NCI-H1930 (cell line): Measurements from ENCODE around the gene KCTD16.

Experiments used
- DNase-seq, 2 experiments: peaks; one replicate each; lab custom pipeline; 2025; lab: John Stamatoyannopoulos, UW

Gene KCTD16

DNA sequence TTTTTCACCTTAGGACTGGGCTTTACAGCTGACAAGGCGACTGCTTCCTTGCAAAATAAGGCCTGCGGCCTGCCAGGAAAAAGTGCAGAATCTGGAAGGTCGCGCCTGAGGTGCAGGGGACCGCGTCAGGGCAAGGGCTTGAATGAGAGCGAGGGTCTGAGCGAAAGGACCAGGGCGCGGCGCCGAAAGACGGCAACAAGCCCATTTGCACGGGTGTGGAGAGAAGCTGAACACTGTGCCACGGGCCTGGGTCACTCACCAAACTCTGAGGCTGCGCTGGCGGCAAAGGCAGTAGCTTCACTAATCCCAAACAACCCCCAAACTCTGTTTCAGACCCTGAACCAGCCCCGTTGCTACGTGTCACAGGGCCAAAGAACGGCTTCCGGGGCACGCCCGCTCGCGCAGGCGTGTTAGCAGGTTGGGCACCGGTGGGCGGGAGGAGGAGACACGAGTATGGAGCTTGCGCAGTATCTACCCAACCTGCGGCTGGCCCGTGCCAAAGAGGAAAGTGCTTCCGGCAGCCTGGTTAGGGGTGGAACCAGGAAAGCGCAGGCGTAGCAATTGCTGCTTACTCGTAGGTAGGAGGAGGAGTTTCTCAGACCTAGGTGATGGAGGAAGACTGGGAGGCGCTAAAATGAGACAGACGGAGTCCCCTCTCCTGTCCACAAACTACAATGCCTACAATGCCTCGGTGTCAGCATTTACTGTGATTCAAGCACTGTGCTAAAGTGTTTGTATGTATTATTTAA is at the start of gene KCTD16, which contains the start of gene YIPF5:
KCTD16 (plus strand) TSS at position 598 of the 749 bp plus-strand sequence.
YIPF5 (minus strand) TSS at position 384 of the 749 bp plus-strand sequence. CDS start 704 bp downstream, outside the sequence.
- DNase-seq: peak; percentile 88 to 89

DNA sequence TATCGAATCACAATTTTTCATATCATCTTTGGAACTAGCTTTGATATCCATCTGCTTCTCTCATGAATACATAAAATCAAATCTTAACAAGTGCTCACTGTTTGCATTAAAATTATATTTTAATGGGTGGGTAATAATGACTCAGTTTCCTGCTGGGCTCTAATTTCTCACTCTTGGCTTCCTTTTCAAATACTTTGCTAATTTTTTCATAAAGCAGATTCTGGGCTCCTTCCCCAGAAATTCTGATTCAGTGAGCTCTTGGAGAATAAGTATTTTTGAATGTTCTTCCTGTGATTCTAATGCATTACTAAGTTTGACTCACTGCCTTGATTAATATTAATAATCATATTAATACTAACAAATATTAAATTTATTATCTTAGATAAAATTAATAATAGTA is 49.1 kb upstream of the KCTD16 start:
- DNase-seq: no peak

DNA sequence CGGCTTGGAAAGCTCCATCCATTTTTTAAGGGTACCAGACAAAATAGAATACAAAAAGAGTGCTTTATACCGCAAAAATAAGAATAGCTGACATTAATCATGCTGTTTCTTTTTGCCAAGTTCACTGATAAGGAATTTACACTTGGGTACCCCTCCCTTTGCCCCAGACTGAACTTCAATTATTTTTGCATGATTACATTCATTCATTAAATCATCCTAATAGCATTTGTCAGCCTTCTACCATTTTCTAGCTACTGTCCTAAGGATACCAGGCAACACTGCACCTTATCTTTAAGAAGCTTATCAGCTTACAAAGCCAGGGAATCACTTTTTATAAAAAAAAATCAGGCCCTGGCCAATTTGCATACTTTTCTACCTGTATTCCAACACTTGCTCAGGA is 48.6 kb upstream of the KCTD16 start:
- no peak for DNase-seq

DNA sequence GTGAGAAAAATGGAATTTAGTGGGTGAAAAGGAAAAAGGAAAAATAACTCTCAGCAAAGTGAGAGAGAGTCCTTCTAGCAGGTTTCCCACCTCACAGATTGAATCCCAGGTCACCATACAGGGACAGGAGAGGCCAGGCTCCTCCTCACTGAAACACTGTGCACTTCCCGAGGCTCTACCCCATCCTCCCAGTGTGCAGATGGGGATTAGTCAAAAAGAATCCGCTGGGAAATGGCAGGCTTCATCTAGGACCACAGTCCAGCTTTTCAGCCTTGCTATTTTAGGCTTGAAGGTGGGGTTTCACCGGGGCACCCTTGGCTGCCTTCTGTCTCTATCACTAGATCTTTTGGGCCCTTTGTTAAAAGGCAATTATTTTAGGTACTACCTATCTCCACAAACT is 48.0 kb upstream of the KCTD16 start:
- DNase-seq: no peak

DNA sequence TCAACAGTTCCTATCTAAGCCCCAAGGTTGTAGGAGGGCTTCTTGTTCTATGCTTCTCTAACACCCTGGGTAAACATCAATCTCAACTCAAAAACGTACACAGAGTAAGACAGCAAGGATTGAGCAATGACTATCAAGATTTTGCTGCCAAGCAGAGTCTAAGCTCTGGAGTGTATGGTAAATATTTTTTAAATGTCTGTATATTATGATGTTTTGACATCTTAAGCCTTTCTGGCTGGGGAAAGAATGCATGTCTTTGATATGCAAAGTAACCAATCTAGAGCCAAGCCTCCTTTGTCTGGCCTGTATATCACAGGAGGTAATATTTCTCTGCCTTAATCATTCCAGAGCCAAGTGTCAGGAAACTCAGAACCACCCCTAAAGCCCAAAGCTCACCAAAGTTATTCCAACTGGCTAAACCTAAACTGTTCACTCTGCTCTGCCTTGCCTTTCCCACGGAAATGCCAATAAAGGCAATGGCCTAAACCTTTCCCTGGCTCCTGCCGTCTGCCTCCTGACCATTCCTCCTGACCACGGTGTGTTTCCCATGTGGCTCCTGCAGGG is 45.4 kb upstream of the KCTD16 start:
- DNase-seq: no peak

DNA sequence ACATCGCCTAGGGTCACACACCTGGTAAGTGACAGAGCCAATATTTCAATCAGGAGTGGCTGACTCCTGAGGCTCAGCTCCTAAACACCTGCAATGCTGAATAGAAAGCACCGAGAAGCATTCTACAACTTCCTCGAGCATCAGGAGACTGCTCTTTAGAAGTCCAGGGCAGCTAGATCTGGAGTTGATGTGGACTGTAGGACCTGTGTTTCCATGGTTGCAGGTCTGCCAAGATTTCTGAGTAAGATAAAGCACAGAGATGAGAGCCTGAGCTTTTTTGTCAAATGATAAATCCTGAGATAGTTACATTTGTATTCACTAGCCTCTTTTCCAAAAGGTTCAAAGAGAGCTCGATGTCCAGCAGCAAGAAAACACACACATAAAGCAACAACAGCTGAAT is 44.0 kb upstream of the KCTD16 start:
- DNase-seq: no peak

DNA sequence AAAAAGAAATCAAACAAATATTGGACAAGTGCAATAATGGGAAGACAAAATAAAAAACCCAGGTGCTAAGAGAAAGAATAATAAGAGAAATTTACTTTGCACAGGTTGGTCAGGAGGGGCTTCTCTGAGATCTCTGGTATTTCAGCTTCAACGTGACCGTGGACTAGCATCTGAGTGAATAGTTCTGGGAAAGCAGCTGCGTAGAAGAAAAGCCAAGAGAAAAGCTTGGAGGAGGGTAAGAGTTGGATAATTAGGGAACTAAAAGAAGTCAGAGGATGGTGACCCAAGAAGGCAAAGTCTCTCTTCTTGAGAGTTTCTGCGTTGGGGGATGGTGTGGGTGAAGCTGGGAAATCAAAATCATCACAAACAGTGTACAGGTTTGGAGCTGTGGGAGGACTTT is 41.8 kb upstream of the KCTD16 start:
- no peak for DNase-seq

DNA sequence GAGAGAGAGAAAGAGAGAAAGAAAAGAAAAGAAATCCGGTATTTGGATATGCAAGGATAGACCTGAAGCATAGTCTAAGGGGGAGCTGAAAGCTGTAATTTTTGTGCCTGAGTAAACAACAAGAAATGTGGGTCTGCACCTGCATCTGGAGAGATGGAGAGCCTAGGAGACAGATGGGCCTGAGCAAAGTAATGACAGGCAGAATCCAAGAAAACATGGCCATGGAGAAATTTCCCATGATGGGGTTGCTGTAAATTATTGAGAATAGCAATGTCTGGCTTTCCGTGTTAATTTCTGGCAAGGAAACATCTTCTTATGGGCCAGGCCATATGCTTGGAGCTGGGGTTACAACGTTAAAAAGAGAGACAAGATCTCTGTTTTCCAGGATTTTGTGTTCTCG is 40.4 kb upstream of the KCTD16 start:
- no peak for DNase-seq

DNA sequence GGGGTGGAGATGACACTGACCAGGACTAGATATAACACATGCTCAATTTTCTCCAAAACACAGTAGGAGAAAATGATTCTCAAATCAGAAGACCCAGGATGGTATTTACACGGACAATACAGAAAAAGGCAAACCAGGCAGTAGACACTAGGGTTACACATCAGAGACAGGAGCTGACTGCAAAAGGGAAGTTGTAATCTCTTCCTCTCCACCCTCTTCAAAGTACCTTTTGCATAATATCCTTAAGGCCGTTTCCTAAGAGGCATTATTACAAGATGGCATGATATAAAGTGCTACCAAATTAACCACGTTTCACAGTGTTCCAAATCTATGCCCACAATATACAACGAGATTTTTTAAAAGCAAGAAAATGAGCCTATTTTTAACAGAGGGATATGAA is 39.4 kb upstream of the KCTD16 start:
- no peak for DNase-seq

DNA sequence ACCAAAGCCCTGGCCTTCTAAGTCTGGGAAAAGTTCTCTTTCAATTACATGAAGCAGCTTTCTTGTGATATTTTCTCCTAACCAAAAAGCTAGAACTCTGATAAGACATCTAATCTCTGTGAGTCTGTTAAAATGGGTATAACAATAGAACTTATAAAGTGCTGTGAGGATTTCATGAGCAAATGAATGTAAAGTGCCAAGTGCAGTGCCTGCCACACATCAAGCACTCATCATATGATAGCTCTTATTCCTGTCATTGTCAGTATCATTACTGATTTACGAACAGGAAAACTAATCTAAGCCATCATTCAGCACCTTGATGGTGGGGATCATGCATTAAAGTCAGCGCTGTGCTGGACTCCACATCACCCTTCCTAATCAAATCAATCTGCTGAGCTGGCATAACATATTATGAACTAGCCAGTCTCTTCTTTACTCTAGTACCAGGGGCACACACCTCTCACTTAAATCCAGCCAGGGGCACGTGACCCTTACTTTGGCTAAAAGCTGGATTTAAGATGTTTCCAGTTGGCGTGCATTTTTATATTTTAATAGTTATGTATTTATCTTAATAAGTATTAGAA is 37.5 kb upstream of the KCTD16 start:
- DNase-seq: no peak

DNA sequence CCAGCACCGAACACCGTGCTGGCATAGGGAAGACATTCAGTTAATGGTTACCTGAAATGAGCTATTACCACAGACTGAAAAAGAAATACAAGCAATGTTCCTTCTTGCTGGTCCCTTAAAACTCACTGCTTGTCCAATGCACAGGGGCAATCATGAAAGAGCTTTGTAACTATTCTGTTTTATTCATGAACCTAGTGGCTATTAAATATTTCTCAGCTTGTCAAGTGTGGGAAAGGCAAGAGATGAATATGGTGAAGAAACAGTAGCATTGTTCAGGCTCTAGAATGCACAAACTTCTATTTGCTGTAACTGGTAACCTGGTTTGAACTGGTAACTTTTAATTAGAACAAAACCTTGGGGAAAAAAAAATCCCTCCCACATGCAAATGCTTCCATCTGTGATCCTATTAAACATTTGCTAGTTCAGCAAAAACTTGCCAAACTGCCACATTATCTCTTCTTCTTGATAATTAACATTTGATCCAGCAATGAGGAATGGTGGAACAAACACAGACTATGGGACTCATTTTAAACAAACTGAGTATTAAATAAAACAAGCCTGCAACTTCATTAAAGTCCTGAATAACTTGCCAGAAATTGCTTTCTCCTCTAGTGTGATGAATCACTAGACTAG is 36.4 kb upstream of the KCTD16 start:
- DNase-seq: no peak

DNA sequence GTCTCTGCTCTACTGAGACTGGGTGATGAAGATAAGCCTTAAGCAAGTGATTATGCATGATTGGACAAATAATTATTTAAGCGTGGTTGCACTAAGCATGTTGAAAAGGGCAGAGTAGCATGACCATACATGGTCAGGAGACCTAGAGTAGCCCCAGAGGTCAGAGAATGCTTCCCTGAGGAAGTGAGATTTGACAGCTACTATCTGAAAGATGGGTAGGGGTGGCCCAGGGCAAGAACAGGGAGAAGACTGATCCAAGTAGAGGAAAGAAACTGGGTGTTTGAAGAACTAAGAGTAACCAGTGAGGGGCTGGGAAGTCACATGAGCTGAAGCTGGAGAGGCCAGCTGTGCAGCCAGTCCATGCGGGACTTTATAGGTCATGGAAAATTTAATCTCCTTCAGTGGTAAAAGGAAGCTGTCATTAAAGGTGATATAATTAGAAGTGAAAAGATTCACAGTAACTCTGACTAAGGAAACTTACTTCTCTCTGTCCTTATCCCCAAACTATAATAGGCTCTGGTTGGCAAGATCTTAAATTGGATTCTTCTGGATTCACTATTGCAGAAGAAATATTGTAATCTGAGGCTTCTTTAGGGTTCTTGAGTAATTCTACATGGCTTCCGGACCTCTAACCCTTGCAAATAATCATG is 35.4 kb upstream of the KCTD16 start:
- no peak for DNase-seq

DNA sequence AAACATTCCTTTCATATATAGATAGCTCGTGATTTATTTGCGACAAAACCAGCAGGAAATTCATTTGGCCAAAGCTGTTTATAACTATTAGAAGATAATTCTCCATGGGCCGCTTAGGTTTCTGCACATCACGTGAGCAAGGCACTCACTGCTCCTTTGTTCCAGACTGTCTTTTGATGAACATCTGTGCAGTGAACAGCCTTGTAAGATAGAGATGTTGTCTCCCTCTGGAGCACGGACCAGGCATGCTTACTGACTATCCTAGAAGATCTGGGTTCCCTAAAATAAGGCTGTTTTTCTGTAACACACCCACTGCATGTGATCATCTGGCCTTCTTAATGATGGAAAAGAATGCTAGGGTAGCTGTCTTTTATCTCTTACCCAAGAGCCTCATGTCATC is 31.1 kb upstream of the KCTD16 start:
- no peak for DNase-seq

DNA sequence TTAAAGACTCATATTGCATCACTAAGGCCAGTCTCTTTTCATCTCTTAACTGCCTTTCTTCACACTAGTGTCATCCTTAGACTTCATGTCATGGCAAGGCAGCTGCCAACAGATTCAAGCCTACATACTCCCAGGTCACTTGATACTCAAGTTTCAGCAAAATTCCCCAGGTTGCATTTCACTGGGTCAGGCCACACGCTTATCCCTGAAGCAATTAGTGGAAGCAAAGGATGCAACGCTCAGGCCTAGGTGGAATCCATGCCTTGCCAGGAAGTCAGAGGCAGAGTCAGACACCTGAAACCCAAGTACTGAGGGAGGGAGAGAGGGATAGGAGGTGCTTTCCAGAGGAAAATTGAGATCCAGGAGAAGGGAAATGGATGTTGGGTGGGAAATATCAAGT is 29.1 kb upstream of the KCTD16 start:
- DNase-seq: no peak

DNA sequence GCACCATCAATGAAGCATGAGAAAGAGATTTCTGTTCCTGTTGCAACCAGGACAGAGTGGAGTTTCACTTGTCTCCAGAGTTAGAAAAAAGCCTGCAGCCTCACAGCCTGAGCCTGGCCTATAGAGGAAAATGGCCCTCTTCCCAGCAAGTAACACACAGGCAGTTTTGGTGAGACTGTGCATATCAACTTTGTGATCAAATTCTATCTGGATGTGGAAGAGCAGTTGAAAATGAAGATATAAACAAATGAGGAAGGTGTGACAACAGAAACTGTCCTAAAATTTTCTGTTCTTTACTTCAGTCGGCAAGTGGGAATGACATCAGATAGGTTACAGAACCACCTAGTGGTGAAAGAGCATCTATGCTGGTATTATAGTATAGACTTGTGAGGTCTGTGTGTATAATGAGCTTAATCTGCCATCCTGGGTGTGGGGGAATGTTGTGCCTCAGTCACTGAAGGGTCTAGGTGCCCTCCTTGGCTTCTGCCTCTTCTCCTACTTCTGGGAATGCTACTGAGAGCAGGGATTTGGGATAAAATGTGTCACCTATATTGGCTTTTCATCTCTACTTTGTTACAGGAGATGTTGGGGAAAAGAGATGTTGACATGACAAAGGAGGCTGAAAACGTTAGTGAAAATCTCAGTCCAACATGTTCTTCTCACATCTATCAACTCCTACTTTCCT is 28.4 kb upstream of the KCTD16 start:
- DNase-seq: no peak

DNA sequence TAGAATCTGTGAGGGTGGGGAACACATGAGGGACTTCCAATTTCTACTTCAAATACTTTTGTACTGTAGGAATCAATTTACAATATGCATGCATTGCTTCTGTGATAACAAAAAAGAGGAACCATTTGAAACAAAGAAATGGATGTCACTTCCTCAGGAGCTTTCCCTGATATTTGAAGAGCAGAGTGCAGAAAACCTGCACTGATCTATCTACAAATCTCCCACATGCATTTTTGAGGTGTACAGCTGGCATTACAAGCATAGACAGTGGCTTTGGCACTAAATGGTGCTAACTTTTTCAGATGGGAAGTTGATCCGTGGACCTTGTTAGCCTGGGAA is 27.9 kb upstream of the KCTD16 start:
- DNase-seq: no peak

DNA sequence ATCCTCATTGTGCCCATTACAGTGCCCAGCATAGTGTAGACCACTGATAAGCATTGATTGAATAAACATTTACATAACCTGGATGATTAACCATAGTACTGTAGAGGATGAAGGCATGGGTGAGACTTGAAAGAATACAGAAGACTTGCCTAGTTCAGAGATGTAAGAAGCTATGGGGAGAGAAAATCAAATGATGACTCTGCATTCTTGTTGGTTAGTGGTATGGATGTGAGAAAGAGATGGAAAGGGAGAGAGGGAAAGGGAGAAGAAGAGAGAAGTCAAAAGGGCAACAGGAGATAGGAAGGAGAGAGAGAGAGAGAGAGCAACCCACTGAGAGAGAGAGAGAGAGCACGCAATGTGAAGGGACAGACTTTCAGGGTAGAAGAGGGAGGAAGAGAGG is 27.0 kb upstream of the KCTD16 start:
- no peak for DNase-seq

DNA sequence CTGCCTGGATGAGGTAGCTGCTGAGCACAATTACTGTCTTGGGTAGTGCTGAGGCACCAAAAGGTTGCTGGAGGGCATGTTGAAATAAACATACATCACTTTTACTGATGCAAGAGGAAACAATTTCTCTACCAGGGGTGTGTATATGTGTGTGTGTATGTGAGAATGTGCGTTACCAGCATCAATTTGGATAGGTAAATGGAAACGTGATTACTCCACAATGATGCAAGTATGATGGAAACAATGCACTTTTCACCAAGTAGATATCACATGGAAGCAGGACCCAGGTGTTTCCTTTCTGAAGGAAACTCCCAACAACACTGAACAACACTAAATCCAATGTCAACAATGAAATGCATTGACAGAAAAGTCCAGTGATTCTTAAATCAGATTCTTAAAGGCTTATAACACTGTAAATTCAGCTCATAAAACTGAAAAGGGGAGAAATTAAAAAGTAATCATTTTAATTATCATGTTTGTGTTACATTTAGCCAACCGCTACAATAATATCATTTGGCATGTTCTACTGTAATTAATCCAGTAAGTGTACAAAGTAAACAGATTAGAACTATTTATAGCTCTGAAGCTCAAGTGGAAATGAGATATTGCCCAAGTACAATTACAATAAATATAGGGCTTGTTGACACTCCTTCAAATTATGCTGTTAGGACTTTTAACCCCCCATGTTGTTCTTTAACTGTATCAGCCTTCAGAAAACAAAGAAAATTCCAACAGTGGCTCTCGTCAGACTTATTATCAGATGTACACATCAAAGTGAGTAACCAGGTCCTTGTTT is 25.5 kb upstream of the KCTD16 start:
- peak in 1 of 2 experiments; percentile 1 for DNase-seq

DNA sequence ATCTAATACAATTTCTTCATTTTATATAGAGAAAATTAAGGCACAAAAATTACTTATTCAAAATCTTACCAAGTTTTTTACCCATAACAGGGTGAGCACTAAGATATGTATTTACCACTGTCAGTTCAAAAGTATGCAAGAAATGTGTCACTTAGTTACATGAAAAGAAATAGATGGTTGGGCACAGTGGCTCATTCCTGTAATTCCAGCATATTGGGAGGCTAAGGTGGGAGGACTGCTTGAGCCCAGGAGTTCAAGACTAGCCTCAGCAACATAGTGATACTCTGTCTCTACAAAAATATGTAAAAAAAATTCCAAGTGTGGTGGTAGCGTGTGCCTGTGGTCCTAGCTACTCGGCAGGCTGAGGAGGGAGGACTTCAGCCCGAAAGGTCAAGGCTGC is 19.6 kb upstream of the KCTD16 start:
- no peak for DNase-seq

DNA sequence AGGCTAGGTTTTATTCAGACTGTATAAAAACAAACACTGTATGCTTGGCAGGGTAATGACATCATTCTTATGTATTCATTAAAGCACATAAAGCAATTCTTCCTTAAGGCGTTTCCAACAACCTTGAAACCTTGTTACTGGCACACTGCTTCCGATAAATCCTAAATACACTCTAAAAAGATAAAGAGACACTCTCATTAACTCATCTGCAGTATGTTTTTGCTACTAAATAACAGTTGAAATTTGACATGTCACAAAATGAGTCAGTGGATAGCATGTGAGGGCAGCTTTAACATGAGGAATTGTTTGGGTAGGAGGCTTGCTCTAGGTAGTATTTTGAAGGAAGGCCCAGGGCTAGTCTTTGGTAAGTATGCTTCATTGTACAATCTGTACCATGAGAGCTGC is 13.9 kb upstream of the KCTD16 start:
- no peak for DNase-seq

DNA sequence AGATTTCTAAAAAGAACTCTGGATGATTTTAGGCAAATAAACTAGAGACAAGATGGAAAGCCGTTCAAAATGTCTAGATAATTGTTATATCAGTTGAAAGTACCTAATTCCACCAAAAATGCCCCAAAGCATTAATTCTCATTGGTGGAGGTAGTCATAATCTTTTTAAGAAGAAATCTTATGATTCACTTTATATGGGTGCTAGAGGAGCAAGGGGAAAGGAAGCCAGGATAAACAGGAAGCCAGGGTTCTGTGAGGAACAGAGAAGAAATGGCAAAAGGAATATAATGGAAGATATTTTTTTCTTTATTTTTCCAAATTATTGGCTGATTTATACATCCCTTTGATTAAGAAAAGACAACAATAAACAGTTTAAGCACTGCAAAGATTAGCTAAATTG is 8.0 kb upstream of the KCTD16 start:
- DNase-seq: no peak
